ENCODE results near the gene RBM45.

The RBM45 gene

GRCh38 chr2:178106053-178106452, 6.2 kb upstream of the RBM45 start:
- Histone ChIP-seq H3K9me3 (ENCODE audit: control insufficient read depth, low read length) (no peaks in the 10 kb centered on the region), H3K27ac (no peak overlapping the region), H2AFZ (no peak overlapping the region), H3K9ac (no peak overlapping the region), H3K4me1 (no peaks in the 10 kb centered on the region), H3K27me3 (ENCODE audit: control insufficient read depth, insufficient read depth, low read length) (no peaks in the 10 kb centered on the region), H3K4me3 (ENCODE audit: low read depth, low read length) (no peak overlapping the region), H3K36me3 (ENCODE audit: control insufficient read depth, insufficient read depth, low read length) (no peaks in the 10 kb centered on the region), H3K4me2 (ENCODE audit: low read length) (no peak overlapping the region), H3K79me2 (no peaks in the 10 kb centered on the region)
- TF ChIP-seq, protein P1, sequence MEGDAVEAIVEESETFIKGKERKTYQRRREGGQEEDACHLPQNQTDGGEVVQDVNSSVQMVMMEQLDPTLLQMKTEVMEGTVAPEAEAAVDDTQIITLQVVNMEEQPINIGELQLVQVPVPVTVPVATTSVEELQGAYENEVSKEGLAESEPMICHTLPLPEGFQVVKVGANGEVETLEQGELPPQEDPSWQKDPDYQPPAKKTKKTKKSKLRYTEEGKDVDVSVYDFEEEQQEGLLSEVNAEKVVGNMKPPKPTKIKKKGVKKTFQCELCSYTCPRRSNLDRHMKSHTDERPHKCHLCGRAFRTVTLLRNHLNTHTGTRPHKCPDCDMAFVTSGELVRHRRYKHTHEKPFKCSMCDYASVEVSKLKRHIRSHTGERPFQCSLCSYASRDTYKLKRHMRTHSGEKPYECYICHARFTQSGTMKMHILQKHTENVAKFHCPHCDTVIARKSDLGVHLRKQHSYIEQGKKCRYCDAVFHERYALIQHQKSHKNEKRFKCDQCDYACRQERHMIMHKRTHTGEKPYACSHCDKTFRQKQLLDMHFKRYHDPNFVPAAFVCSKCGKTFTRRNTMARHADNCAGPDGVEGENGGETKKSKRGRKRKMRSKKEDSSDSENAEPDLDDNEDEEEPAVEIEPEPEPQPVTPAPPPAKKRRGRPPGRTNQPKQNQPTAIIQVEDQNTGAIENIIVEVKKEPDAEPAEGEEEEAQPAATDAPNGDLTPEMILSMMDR (IDR thresholded peaks at IDR 0.05), result no peak

GRCh38 chr2:178108176-178108575, 4.1 kb upstream of the RBM45 start:
- Histone ChIP-seq H2AFZ (no peak overlapping the region), H3K79me2 (no peaks in the 10 kb centered on the region), H3K36me3 (ENCODE audit: control insufficient read depth, insufficient read depth, low read length) (no peaks in the 10 kb centered on the region), H3K27me3 (ENCODE audit: control insufficient read depth, insufficient read depth, low read length) (no peaks in the 10 kb centered on the region), H3K4me1 (peaks cover 6% of the 10 kb centered on the region), H3K9ac (no peak overlapping the region), H3K9me3 (ENCODE audit: control insufficient read depth, low read length) (no peaks in the 10 kb centered on the region), H3K4me3 (ENCODE audit: low read depth, low read length) (no peak overlapping the region), H3K27ac (no peak overlapping the region), H3K4me2 (ENCODE audit: low read length) (no peak overlapping the region)
- TF ChIP-seq, protein P1 (IDR thresholded peaks at IDR 0.05), result no peak

DNA sequence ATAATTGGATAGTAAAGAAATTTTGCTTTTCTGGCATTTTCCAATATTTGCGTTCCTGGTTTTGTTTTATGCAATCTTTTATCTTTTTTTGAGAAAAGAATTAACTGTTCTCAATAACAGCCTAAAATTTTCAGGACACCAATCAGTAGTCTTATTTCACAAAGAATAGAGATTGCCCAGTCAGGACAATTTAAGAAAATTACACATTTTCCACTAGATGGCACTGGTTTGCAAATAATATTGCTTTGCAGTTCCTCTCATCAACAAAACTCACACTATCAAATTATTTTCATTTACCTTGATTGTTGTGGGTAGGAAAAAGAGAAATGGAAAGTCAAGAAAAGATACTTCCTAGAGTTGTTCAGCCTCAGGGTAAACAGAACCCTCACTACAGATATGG, 2.4 kb upstream of the RBM45 start:
- Histone ChIP-seq H3K9me3 (ENCODE audit: control insufficient read depth, low read length) (no peaks in the 10 kb centered on the region), H3K4me2 (ENCODE audit: low read length) (no peak overlapping the region), H3K27me3 (ENCODE audit: control insufficient read depth, insufficient read depth, low read length) (no peaks in the 10 kb centered on the region), H3K4me1 (peaks cover 6% of the 10 kb centered on the region), H3K27ac (no peak overlapping the region), H3K36me3 (ENCODE audit: control insufficient read depth, insufficient read depth, low read length) (no peaks in the 10 kb centered on the region), H3K9ac (no peak overlapping the region), H3K79me2 (no peaks in the 10 kb centered on the region), H3K4me3 (ENCODE audit: low read depth, low read length) (peak overlapping the region; percentile 17), H2AFZ (no peak overlapping the region)
- TF ChIP-seq, protein P1 (IDR thresholded peaks at IDR 0.05), result peak; percentile 55

DNA sequence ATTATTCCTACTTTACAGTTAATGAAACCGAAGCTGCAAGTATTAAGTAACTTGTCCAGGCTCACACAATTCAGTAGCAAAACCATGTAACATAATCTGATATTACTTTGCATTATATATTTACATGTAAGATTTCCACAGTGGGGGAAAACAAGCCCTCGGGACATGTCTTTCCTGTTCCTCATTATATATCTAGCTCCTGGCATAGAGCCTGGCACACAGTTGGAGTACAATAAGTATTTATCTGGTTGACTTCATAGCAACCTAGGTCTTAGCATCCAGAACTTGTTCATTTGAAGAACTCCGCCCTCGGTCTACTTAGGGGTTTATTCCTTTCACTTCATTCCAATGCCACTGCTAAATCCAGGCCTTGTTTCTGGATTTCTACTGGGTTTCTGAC, 1.6 kb upstream of the RBM45 start:
- Histone ChIP-seq H3K9me3 (ENCODE audit: control insufficient read depth, low read length) (no peaks in the 10 kb centered on the region), H3K4me2 (ENCODE audit: low read length) (no peak overlapping the region), H2AFZ (no peak overlapping the region), H3K9ac (no peak overlapping the region), H3K79me2 (no peaks in the 10 kb centered on the region), H3K27me3 (ENCODE audit: control insufficient read depth, insufficient read depth, low read length) (no peaks in the 10 kb centered on the region), H3K4me3 (ENCODE audit: low read depth, low read length) (no peak overlapping the region), H3K36me3 (ENCODE audit: control insufficient read depth, insufficient read depth, low read length) (no peaks in the 10 kb centered on the region), H3K27ac (no peak overlapping the region), H3K4me1 (peaks cover 6% of the 10 kb centered on the region)
- TF ChIP-seq, protein P1 (IDR thresholded peaks at IDR 0.05), result no peak

- no peaks in the 10 kb centered on the region for H3K36me3 ChIP-seq (ENCODE audit: control insufficient read depth, insufficient read depth, low read length)
Observed at GRCh38 chr2:178111743-178112142, 494 bp upstream of the RBM45 start.

More at GRCh38 chr2:178111743-178112142, 494 bp upstream of the RBM45 start:
- TF ChIP-seq, protein P1 (IDR thresholded peaks at IDR 0.05), result no peak
- Histone ChIP-seq H2AFZ (peak overlapping the region; percentile 96), H3K27ac (peak overlapping the region; percentile 89), H3K9ac (no peak overlapping the region), H3K9me3 (ENCODE audit: control insufficient read depth, low read length) (no peaks in the 10 kb centered on the region), H3K4me2 (ENCODE audit: low read length) (peak overlapping the region; percentile 92), H3K4me1 (peaks cover 6% of the 10 kb centered on the region), H3K4me3 (ENCODE audit: low read depth, low read length) (no peak overlapping the region), H3K79me2 (no peaks in the 10 kb centered on the region), H3K27me3 (ENCODE audit: control insufficient read depth, insufficient read depth, low read length) (no peaks in the 10 kb centered on the region)

All from parathyroid adenoma (tissue), 2 donors.